ENCODE measurements around the gene RIPPLY3.
"Not testable (repeated sequence)": the region's sequence is repeated elsewhere in the genome, so short reads cannot be mapped to it uniquely, and the experiment has no call there.

- TF ChIP-seq, protein P1, sequence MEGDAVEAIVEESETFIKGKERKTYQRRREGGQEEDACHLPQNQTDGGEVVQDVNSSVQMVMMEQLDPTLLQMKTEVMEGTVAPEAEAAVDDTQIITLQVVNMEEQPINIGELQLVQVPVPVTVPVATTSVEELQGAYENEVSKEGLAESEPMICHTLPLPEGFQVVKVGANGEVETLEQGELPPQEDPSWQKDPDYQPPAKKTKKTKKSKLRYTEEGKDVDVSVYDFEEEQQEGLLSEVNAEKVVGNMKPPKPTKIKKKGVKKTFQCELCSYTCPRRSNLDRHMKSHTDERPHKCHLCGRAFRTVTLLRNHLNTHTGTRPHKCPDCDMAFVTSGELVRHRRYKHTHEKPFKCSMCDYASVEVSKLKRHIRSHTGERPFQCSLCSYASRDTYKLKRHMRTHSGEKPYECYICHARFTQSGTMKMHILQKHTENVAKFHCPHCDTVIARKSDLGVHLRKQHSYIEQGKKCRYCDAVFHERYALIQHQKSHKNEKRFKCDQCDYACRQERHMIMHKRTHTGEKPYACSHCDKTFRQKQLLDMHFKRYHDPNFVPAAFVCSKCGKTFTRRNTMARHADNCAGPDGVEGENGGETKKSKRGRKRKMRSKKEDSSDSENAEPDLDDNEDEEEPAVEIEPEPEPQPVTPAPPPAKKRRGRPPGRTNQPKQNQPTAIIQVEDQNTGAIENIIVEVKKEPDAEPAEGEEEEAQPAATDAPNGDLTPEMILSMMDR (IDR thresholded peaks at IDR 0.05) = not testable (repeated sequence)
- not testable (repeated sequence) for TF ChIP-seq POLR2A (IDR thresholded peaks at IDR 0.05)
Measured at GRCh38 chr21:37003917-37004316, 2.6 kb upstream of the RIPPLY3 start.
